ENCODE results near the gene NME3. TPM values are rescaled to one million over a fixed set of nuclear protein-coding genes. Genes with fewer than 3 reads are reported as not detected.

The NME3 gene
- total RNA-seq, 1 experiment from 2014 or later, result 66.9 TPM

GRCh38 chr16:1777375-1778199, 6.2 kb upstream of the NME3 start:
- DNase-seq (no peak), ATAC-seq (no peak)
- H3F3A ChIP-seq (ENCODE audit: low read length, unreplicated experiment), result no peaks in the 10 kb centered on the region
- no TSS peak for BruUV-seq (replicated peaks)
- no peak overlapping the region for H2AFZ ChIP-seq (ENCODE audit: low read length)
- H3K27me3 ChIP-seq (ENCODE audit: low read length), result no peaks in the 10 kb centered on the region
- intact Hi-C loops (cut with micrococcal nuclease), result no loop called here
- POLR2A ChIA-PET (ENCODE audit: unreplicated experiment), result no interaction called here
- no peaks in the 10 kb centered on the region for H3K9me2 ChIP-seq (replicated peaks; ENCODE audit: low read length)
- H3K27ac ChIP-seq (ENCODE audit: low read length), result no peak overlapping the region
- peaks cover 18% of the 10 kb centered on the region; the same call in 1 of the 2 replicates for H3K4me1 ChIP-seq (ENCODE audit: insufficient read depth, low read length)
- TF ChIP-seq EZH2 (IDR thresholded peaks at IDR 0.05; ENCODE audit: low read length, unreplicated experiment) (no peak), CTCF (conservative IDR thresholded peaks at IDR 0.05; ENCODE audit: low read depth, low read length) (no peak), EZH2phosphoT487 (IDR thresholded peaks at IDR 0.05; ENCODE audit: borderline replicate concordance, low read length) (no peak)
- H3K9ac ChIP-seq (ENCODE audit: low read length), result no peak overlapping the region
- H4K20me1 ChIP-seq (ENCODE audit: low read length), result peaks cover 3% of the 10 kb centered on the region; the same call in 1 of the 2 replicates
- H3K4me3 ChIP-seq (ENCODE audit: low read length), result no peak overlapping the region
- H3K79me2 ChIP-seq (ENCODE audit: low read length), result peaks cover 36% of the 10 kb centered on the region
- CTCF ChIA-PET, result no interaction called here
- no peaks in the 10 kb centered on the region for H3K9me3 ChIP-seq (ENCODE audit: low read length)
- no peak overlapping the region for H3K4me2 ChIP-seq (ENCODE audit: low read length)
- no peaks in the 10 kb centered on the region for H3K36me3 ChIP-seq (ENCODE audit: low read depth, low read length)

GRCh38 chr16:1776991-1777374, 5.6 kb upstream of the NME3 start:
- no peak overlapping the region for H2AFZ ChIP-seq (ENCODE audit: low read length)
- intact Hi-C loops (cut with micrococcal nuclease), result no loop called here
- ChIA-PET CTCF (no interaction called here), POLR2A (ENCODE audit: unreplicated experiment) (no interaction called here)
- H3K4me2 ChIP-seq (ENCODE audit: low read length), result no peak overlapping the region
- ATAC-seq, result no peak
- H3K9me3 ChIP-seq (ENCODE audit: low read length), result no peaks in the 10 kb centered on the region
- no peak for DNase-seq
- H3K9me2 ChIP-seq (replicated peaks; ENCODE audit: low read length), result no peaks in the 10 kb centered on the region
- no peak overlapping the region for H3K9ac ChIP-seq (ENCODE audit: low read length)
- H3K79me2 ChIP-seq (ENCODE audit: low read length), result peaks cover 42% of the 10 kb centered on the region
- H3K27me3 ChIP-seq (ENCODE audit: low read length), result no peaks in the 10 kb centered on the region
- TF ChIP-seq EZH2phosphoT487 (IDR thresholded peaks at IDR 0.05; ENCODE audit: borderline replicate concordance, low read length), result no peak
- TF ChIP-seq EZH2 (IDR thresholded peaks at IDR 0.05; ENCODE audit: low read length, unreplicated experiment), result no peak
- no peak for TF ChIP-seq CTCF (conservative IDR thresholded peaks at IDR 0.05; ENCODE audit: low read depth, low read length)
- H3K27ac ChIP-seq (ENCODE audit: low read length), result no peak overlapping the region
- H3K36me3 ChIP-seq (ENCODE audit: low read depth, low read length), result no peaks in the 10 kb centered on the region
- H3K4me3 ChIP-seq (ENCODE audit: low read length), result no peak overlapping the region
- peaks cover 20% of the 10 kb centered on the region; the same call in 1 of the 2 replicates for H3K4me1 ChIP-seq (ENCODE audit: insufficient read depth, low read length)
- no TSS peak for BruUV-seq (replicated peaks)
- H4K20me1 ChIP-seq (ENCODE audit: low read length), result peaks cover 3% of the 10 kb centered on the region; the same call in 1 of the 2 replicates
- no peaks in the 10 kb centered on the region for H3F3A ChIP-seq (ENCODE audit: low read length, unreplicated experiment)

- CTCF ChIA-PET, result no interaction called here
- no peak for ATAC-seq
Measured at GRCh38 chr16:1776672-1776955, 5.3 kb upstream of the NME3 start.

More at GRCh38 chr16:1776672-1776955, 5.3 kb upstream of the NME3 start:
- Histone ChIP-seq H3K27me3 (ENCODE audit: low read length) (no peaks in the 10 kb centered on the region), H3K27ac (ENCODE audit: low read length) (no peak overlapping the region), H3K4me1 (ENCODE audit: insufficient read depth, low read length) (peaks cover 23% of the 10 kb centered on the region; the same call in 1 of the 2 replicates), H3K4me3 (ENCODE audit: low read length) (no peak overlapping the region), H2AFZ (ENCODE audit: low read length) (no peak overlapping the region), H3K4me2 (ENCODE audit: low read length) (no peak overlapping the region), H3K9me3 (ENCODE audit: low read length) (no peaks in the 10 kb centered on the region), H3F3A (ENCODE audit: low read length, unreplicated experiment) (no peaks in the 10 kb centered on the region), H4K20me1 (ENCODE audit: low read length) (peaks cover 3% of the 10 kb centered on the region; the same call in 1 of the 2 replicates), H3K36me3 (ENCODE audit: low read depth, low read length) (no peaks in the 10 kb centered on the region), H3K79me2 (ENCODE audit: low read length) (peaks cover 43% of the 10 kb centered on the region), H3K9ac (ENCODE audit: low read length) (no peak overlapping the region), H3K9me2 (replicated peaks; ENCODE audit: low read length) (no peaks in the 10 kb centered on the region)
- no TSS peak for BruUV-seq (replicated peaks)
- DNase-seq, result no peak
- intact Hi-C loops (cut with micrococcal nuclease), result no loop called here
- POLR2A ChIA-PET (ENCODE audit: unreplicated experiment), result no interaction called here
- TF ChIP-seq CTCF (conservative IDR thresholded peaks at IDR 0.05; ENCODE audit: low read depth, low read length) (no peak), EZH2phosphoT487 (IDR thresholded peaks at IDR 0.05; ENCODE audit: borderline replicate concordance, low read length) (no peak), EZH2 (IDR thresholded peaks at IDR 0.05; ENCODE audit: low read length, unreplicated experiment) (no peak)
